Measurements from ENCODE around the gene SMAD3.

- TF ChIP-seq EZH2 (IDR thresholded peaks at IDR 0.05; ENCODE audit: insufficient read depth, poor library complexity, severe bottlenecking) (no peak), EZH2phosphoT487 (IDR thresholded peaks at IDR 0.05; ENCODE audit: insufficient read depth, low read depth) (no peak)
Observed at GRCh38 chr15:67183443-67184169, 118.2 kb downstream of the SMAD3 start.
